ENCODE measurements around the gene FOXN3.
"Not testable (repeated sequence)": the region's sequence is repeated elsewhere in the genome, so short reads cannot be mapped to it uniquely, and the experiment has no call there.

The FOXN3 gene

DNA sequence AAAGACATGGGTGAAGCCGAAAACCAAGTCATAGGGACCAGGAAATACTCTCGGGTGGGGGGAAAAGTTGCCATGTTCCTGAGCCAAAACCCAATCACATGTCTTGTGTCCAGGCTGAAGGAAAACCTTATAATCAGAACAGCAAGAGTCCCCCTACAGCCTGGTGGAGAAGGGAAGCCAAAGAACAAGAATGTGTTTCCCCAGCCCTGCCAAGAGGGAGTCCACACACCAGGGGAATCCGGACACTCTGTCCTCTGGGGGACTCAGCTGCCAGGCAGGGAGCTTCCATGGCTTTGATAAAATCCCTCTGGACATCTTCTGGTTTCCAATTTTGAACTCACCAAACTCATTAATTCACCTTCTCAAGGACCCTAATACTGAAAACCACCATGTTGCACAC, 273.0 kb downstream of the FOXN3 start:
- no peak for DNase-seq

DNA sequence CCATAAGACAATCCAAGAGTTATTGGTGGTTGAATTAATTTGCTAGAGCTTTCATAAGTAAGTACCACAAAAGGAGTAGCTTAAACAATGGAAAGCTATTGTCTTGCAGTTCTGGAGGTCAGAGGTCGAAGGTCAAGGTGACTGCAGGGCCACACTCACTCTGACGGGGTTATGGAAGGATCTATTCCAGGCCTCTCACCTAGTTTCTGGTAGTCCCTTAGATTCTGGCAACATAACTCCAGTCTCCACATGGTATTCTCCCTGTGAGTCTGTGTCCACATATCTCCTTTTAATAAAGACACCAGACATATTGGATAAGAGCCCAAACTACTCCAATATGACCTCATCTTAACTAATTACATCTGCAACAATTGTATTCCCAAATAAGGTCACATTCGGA, 273.4 kb downstream of the FOXN3 start:
- DNase-seq: no peak

DNA sequence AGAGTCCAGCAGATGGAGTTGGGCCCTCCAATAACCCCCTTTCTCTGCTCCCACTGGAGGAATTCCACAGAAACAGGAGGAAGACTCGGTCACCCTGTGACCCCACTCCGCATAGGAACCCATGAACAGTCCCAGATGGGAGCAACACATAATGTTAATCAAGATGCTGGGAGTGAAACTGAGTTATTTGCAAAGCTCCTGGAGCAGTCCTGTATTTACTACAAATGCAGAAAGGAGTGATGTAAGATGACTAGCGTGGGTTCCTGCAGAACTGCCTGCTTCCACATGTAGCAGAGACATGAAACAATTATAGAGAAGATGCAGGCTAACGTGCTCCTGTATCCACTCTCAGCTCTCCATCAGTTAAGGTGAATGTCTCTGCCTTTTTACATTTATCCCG, 274.7 kb downstream of the FOXN3 start:
- no peak for DNase-seq

GRCh38 chr14:89141862-89142261, 275.2 kb downstream of the FOXN3 start:
- no peak for DNase-seq

DNA sequence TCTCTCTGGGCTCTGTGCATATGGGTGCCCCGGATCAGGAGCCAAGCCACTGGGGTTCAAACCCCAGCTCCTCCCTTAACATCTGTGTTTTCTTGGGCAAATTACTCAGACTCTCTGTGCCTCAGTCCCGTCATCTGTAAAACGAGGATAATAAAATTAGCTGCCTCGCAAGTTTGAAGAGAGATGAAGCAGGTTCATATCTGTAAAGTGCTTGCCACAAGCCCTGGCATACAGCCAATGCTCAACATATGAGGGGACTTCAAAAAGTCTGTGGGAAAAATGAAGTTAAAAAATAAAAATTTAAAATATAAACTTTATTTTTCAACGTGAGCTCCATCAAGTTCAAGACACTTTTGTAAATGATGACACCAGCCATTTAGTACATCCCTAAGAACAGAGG, 276.7 kb downstream of the FOXN3 start:
- no peak for DNase-seq

DNA sequence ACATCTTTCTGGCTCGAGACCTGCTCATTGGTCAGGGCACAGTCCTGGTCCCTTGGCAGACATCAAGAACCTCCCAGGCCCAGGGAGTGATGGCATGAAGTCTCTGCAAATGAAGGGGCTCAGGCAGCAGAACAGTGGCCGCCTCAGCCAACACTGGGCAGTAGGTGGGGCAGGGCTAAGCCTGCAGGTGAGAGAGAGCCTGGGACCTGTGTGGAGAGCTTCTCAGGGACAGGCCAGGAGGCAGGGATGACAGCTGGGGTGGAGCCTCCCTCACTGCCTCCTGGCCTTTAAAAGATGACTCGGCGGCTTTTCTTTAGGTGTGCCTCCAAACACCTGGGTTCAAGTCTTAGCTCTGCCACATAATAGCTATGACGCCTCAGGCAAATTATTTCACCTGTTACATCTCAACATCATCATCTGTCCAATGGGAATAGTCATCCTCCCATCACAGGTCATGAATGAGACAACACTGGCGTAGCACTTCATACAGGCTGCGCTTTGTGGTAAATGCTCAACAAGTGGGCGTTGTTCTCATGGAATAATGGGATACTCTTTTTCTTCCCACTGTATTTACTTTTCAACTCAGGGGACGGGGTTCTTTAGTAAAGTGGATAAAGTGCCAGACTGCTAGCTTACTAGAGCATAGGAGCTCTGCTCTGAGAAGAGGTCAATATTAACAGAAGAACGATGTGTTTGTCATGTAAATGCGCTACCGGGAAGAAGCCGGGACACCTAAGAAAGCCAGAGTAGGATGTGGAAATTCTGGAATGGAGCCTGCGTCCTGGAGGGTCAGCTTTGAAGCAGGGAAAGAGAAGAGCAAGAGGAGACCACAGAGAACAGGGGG, 277.4 kb downstream of the FOXN3 start:
- no peak for DNase-seq

GRCh38 chr14:89138846-89139245, 278.2 kb downstream of the FOXN3 start:
- DNase-seq: no peak

- no peak for DNase-seq
Observed at GRCh38 chr14:89137526-89138163, 279.4 kb downstream of the FOXN3 start.

- no peak for DNase-seq
Observed at GRCh38 chr14:89136587-89136986, 280.4 kb downstream of the FOXN3 start.

DNA sequence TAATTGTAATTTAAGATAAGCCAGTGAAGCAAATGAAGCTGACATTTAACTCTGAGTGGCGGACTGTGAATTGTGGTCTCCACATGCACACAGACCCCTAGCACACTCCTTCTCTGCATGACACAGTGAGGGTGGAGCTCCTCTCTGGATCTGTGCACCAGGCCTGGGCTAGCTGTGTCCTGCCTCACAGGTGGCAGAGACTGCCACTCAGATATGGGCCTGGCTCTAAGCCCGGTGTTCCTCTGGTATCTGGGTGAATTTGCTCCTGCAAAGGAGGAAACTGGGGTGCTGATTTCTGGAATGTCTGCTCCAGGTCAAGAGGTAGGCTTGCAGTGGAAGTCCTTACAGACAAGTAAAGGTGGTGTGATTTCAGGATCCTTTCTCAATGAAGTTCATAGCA, 282.4 kb downstream of the FOXN3 start:
- DNase-seq: no peak

GRCh38 chr14:89131004-89131750, 285.9 kb downstream of the FOXN3 start:
- DNase-seq: no peak

GRCh38 chr14:89129570-89129969, 287.5 kb downstream of the FOXN3 start:
- no peak for DNase-seq

DNA sequence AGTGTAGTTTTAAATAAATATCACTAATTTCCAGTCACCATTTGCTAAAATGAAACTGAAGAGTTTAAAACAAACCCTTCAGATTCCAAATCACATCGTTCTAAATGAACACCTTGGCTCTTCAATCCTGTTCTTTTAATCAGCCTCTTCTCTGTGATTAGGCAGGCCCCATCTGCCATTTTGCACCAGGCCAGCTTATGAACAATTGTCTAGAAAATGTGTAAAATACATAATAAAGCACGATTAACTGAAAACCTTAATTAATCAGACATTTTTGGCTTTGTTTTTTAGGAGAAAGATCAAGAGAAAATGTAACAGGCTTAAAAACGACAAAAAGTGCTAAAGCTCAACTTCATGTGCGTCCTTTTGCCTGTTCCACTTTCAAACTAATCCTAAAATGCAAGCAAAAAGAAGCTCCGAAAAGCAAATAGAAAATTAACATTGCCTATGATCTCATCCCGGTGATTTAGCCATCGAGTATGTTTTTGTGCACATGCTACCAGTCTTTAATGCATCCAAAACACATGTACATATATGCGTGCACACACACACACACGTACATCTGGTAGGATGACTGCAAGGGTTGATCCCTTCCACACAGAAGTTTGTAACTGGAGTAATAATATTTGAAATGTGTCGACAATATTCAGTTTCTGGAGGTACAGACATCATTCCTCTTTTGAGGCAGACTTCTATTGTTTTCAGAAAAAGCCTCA, 288.6 kb downstream of the FOXN3 start:
- no peak for DNase-seq

GRCh38 chr14:89126461-89126860, 290.6 kb downstream of the FOXN3 start:
- DNase-seq: no peak

DNA sequence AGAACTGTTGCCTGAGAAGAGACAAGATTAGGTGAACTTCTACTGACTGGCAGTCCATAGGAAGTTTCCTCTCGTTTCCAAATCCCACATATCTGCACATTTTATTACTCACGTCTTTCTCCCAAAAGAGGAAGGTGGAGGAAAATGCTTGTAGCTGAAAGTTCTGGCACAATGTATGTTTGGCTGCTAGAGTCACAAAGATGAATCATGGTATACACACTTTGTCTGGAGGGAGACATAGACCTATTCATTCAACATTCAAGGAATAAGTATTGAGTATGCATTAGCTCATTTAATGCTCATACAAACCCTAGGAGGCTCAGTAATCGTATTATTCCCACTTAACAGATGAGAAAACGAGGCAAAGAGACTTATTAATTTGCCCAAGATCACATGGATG, 291.8 kb downstream of the FOXN3 start:
- no peak for DNase-seq

GRCh38 chr14:89123851-89124250, 293.2 kb downstream of the FOXN3 start:
- DNase-seq: no peak

- DNase-seq: no peak
Observed at GRCh38 chr14:89123215-89123614, 293.8 kb downstream of the FOXN3 start.

GRCh38 chr14:89121968-89122620, 294.9 kb downstream of the FOXN3 start:
- DNase-seq: no peak

DNA sequence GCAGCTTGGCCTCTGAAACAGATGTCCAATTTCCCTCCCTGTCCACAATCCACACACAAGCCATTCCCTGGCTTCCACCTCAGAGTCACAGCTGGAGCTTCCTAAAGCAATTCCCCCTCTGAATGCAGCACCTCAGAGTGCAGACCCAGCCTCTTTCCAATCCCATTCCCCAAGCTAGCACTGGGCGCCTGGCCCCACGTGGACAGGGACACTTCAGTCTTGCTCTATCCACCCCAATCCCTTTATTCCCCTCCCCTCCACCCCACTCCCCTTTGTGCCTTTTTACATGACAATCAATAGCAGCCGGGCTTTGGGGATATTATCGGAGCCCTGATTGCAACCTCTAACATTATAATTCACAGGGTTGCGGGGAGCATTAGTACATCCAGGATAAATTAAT, 300.0 kb downstream of the FOXN3 start:
- DNase-seq: no peak

DNA sequence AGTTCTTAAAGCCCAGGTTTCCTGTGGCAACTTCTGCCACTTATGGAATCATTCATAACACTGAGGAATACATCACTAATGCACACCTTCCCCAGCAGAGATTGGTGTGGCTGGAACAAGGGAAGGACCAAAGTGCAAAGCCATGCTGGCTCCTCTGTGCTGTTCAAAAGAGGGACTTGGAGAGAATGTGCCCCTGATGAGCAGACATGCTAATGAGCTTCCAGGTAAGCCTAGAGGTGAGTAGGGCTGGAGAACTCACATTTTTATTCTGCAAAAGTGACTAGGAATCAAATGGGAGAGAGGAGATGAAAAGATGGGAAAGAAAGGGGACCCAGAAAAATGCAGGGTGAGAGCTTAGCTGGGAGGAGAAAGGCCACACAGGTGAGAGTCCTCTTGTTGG, 302.9 kb downstream of the FOXN3 start:
- no peak for DNase-seq

DNA sequence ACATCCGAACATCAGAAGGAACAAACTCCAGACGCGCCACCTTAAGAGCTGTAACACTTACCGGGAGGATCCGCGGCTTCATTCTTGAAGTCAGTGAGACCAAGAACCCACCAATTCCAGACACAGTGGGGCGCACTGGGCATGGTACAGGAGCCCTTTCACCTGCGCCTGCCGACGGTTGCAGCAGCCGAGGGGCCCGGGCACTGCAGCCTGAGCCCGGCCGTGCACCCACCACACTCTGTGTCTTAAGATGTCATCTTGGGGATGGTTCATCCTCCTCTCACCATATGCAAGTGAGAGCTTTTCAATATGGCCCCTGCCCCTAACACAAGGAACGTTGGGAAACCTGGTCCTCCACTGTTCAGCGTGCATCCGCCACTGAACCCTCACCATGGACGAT, 304.3 kb downstream of the FOXN3 start:
- DNase-seq: no peak

GRCh38 chr14:89111766-89112543, 305.1 kb downstream of the FOXN3 start:
- not testable (repeated sequence) for DNase-seq
